Thymus (tissue), 11 donors: ENCODE data around the gene GAN. TPM values are rescaled to one million over a fixed set of nuclear protein-coding genes. Genes with fewer than 3 reads are reported as not detected.

Experiments used
- DNase-seq, 9 donors: peaks; one replicate each; pipeline ENCODE4 v3.0.0-alpha.2; 2013; ENCODE audit warnings: low spot score in 9 of 9, low read depth in 6 of 9, missing footprints in 1 of 9
- H3K27ac ChIP-seq, 2 donors: one replicate each; pipeline ENCODE4 v1.5.1; 2013; ENCODE audit warnings: control low read depth in 1 of 2, low read depth in 1 of 2, low read length in 1 of 2, mild to moderate bottlenecking in 1 of 2, moderate library complexity in 1 of 2
- H3K27me3 ChIP-seq, 2 donors: one replicate each; pipeline ENCODE4 v1.5.1; 2013; ENCODE audit warnings: low read length in 1 of 2; ENCODE audit not compliant: control insufficient read depth in 2 of 2, insufficient read depth in 1 of 2
- H3K36me3 ChIP-seq, 2 donors: one replicate each; pipeline ENCODE4 v1.5.1; 2013; ENCODE audit warnings: low read length in 1 of 2, mild to moderate bottlenecking in 1 of 2, moderate library complexity in 1 of 2; ENCODE audit not compliant: control insufficient read depth in 2 of 2, insufficient read depth in 2 of 2
- H3K4me1 ChIP-seq, 2 donors: one replicate each; pipeline ENCODE4 v1.5.1; 2013; ENCODE audit warnings: low read length in 2 of 2; ENCODE audit not compliant: control insufficient read depth in 2 of 2, insufficient read depth in 2 of 2
- H3K4me3 ChIP-seq, 2 donors: one replicate each; pipeline ENCODE4 v1.5.1; 2013; ENCODE audit warnings: low read length in 2 of 2, control low read depth in 1 of 2, mild to moderate bottlenecking in 1 of 2
- H3K9me3 ChIP-seq, 2 donors: one replicate each; pipeline ENCODE4 v1.5.1; 2013; ENCODE audit warnings: low read length in 1 of 2, mild to moderate bottlenecking in 1 of 2; ENCODE audit not compliant: control insufficient read depth in 2 of 2, insufficient read depth in 1 of 2
- WGBS: extraction: QIAGEN DNeasy Blood & Tissue Kit; methylation state at CpG from one replicate; pipeline ENCODE4 v1.1.7; 2013; 5-methylcytosine and 5-hydroxymethylcytosine counted together
- polyA plus RNA-seq: library from polyadenylated mRNA; stranded (reverse); fragments of 200-250 nt; gene quantifications from one replicate; pipeline ENCODE4 v1.2.3, GENCODE V29; 2013
- total RNA-seq: library from RNA; stranded (reverse); fragments of 120-200 nt; gene quantifications from one replicate; pipeline ENCODE4 v1.2.4, GENCODE V29; 2013
- donor health status: healthy.

GAN gene
- total and polyA plus RNA-seq, 2 donors = 2.4 to 2.5 TPM

GRCh38 chr16:81436386-81436785 is 121.6 kb downstream of the GAN start:
- WGBS = 96% methylated on average over 6 of the region's 6 CpGs
- Histone ChIP-seq H3K4me1 (peaks cover 16 to 37% of the 10 kb centered on the region in 2 donors), H3K36me3 (no peaks in the 10 kb centered on the region), H3K4me3 (no peak overlapping the region), H3K9me3 (peaks cover 0 to 3% of the 10 kb centered on the region in 2 donors), H3K27me3 (peaks cover 0 to 7% of the 10 kb centered on the region in 2 donors), H3K27ac (no peak overlapping the region)
- no peak for DNase-seq

DNA sequence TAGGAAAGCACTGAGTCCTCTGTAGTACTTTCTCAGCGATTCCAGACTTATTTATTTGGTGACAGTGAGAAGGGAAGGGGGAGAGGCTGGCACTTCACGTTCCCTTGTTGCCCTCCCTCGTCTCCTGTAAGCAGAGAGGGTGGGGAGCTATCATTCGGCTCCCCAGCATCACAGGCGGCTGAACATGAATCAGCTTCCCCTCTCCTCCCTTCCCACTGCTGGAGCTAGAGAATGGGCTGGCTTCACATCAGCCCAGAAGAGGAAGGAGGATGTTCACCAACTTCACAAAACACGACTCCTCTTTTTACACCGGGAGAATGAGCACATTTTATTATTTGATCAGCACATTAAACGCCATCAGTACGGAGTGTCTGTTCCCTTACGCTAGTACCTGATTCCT is 123.1 kb downstream of the GAN start:
- peaks cover 0 to under 1% of the 10 kb centered on the region in 2 donors for H3K9me3 ChIP-seq
- WGBS = 59% methylated on average over 10 of the region's 10 CpGs
- H3K36me3 ChIP-seq = no peaks in the 10 kb centered on the region
- H3K27me3 ChIP-seq = peaks cover 0 to 8% of the 10 kb centered on the region in 2 donors
- no peak overlapping the region for H3K4me3 ChIP-seq
- no peak overlapping the region for H3K27ac ChIP-seq
- DNase-seq = no peak
- peaks cover 5 to 22% of the 10 kb centered on the region in 2 donors for H3K4me1 ChIP-seq

Other genes with a start within 250 kb of the GAN start
- gene C16orf46, start 237.7 kb upstream of the GAN start, total RNA-seq = 0.28 TPM
- 1.4 TPM for gene C16orf46, start 237.7 kb upstream of the GAN start, polyA plus RNA-seq
- gene GCSH, start 218.6 kb upstream of the GAN start, total RNA-seq = 13.6 TPM
- gene GCSH, start 218.6 kb upstream of the GAN start, polyA plus RNA-seq = 39.3 TPM
- 0.14 TPM for gene BCO1, start 76.3 kb upstream of the GAN start, total RNA-seq
- 1.2 TPM for gene BCO1, start 76.3 kb upstream of the GAN start, polyA plus RNA-seq
- 5.2 TPM for gene CMIP, start 129.8 kb downstream of the GAN start, total RNA-seq
- 19.4 TPM for gene CMIP, start 129.8 kb downstream of the GAN start, polyA plus RNA-seq